Gastrocnemius medialis (tissue), 4 donors: Measurements from ENCODE around the gene MARCHF11.

ENCODE experiments used
- POLR2A ChIP-seq, 2 donors: fragments of 450-650 bp; IDR thresholded peaks; one replicate each; pipeline ENCODE4 v1.6.1; 2017; ENCODE audit warnings: antibody characterized with exemption in 2 of 2, mild to moderate bottlenecking in 2 of 2, moderate library complexity in 2 of 2
- TF ChIP-seq, protein P1 (sequence below), 5 experiments: fragments of 450-650 bp in 3 of 5; fragments of 200-600 bp in 2 of 5; sonication (generic) in 2 of 5; IDR thresholded peaks in 4 of 5; conservative IDR thresholded peaks in 1 of 5; 1 replicate in 4 of 5; 2 replicates in 1 of 5; pipeline ENCODE4 v1.5.1; 2016 to 2019; ENCODE audit warnings: antibody characterized with exemption in 5 of 5, mild to moderate bottlenecking in 3 of 5, moderate library complexity in 3 of 5

DNA sequence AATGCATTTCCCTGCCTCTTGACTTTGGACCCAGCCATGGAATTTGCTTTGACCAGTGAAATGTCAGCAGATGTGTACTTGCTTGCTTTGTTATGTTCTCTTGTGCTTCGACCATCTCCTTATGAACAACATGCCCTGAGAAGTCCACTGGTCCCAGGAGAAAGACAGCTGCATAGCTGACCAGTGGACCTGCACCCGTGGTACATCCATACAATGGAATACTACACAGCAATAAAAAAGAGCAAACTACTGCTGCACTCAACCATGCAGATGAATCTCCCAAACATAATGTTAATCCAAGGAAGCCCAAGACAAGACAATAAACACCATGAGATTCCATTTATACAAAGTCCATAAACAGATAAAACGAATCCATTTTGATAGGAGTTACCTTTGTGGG is 30.0 kb downstream of the MARCHF11 start:
- TF ChIP-seq, protein P1, sequence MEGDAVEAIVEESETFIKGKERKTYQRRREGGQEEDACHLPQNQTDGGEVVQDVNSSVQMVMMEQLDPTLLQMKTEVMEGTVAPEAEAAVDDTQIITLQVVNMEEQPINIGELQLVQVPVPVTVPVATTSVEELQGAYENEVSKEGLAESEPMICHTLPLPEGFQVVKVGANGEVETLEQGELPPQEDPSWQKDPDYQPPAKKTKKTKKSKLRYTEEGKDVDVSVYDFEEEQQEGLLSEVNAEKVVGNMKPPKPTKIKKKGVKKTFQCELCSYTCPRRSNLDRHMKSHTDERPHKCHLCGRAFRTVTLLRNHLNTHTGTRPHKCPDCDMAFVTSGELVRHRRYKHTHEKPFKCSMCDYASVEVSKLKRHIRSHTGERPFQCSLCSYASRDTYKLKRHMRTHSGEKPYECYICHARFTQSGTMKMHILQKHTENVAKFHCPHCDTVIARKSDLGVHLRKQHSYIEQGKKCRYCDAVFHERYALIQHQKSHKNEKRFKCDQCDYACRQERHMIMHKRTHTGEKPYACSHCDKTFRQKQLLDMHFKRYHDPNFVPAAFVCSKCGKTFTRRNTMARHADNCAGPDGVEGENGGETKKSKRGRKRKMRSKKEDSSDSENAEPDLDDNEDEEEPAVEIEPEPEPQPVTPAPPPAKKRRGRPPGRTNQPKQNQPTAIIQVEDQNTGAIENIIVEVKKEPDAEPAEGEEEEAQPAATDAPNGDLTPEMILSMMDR (IDR thresholded peaks at IDR 0.05 in 4 of 5, conservative IDR thresholded peaks at IDR 0.05 in 1 of 5), result no peak
- no peak for TF ChIP-seq POLR2A (IDR thresholded peaks at IDR 0.05)
